Measurements from ENCODE around the gene CABLES1.

GRCh38 chr18:23276451-23276850 lies 141.2 kb downstream of the CABLES1 start:
- TF ChIP-seq, protein P1, sequence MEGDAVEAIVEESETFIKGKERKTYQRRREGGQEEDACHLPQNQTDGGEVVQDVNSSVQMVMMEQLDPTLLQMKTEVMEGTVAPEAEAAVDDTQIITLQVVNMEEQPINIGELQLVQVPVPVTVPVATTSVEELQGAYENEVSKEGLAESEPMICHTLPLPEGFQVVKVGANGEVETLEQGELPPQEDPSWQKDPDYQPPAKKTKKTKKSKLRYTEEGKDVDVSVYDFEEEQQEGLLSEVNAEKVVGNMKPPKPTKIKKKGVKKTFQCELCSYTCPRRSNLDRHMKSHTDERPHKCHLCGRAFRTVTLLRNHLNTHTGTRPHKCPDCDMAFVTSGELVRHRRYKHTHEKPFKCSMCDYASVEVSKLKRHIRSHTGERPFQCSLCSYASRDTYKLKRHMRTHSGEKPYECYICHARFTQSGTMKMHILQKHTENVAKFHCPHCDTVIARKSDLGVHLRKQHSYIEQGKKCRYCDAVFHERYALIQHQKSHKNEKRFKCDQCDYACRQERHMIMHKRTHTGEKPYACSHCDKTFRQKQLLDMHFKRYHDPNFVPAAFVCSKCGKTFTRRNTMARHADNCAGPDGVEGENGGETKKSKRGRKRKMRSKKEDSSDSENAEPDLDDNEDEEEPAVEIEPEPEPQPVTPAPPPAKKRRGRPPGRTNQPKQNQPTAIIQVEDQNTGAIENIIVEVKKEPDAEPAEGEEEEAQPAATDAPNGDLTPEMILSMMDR (IDR thresholded peaks at IDR 0.05; ENCODE audit: insufficient read depth, low read length, poor library complexity, severe bottlenecking), result no peak
- no peak for TF ChIP-seq EZH2phosphoT487 (conservative IDR thresholded peaks at IDR 0.05; ENCODE audit: low read length)

All from SU-DHL-6 (cell line).